GM23338 (cell line): ENCODE data around the gene ANGPTL2.

Experiments used
- EZH2 ChIP-seq: fragments of 200-600 bp; sonication (generic); IDR thresholded peaks from one replicate; pipeline ENCODE4 v1.8.0; 2017; ENCODE audit warnings: antibody characterized with exemption, mild to moderate bottlenecking, low read depth; ENCODE audit not compliant: unreplicated experiment
- EZH2phosphoT487 ChIP-seq: fragments of 200-600 bp; sonication (generic); IDR thresholded peaks from one replicate; pipeline ENCODE4 v1.8.1; 2018; ENCODE audit warnings: antibody characterized with exemption; ENCODE audit not compliant: unreplicated experiment
- POLR2AphosphoS5 ChIP-seq: IDR thresholded peaks from 2 replicates; pipeline ENCODE4 v1.6.1; 2016; ENCODE audit warnings: antibody characterized with exemption, low read depth
- TF ChIP-seq, protein P1 (sequence below): IDR thresholded peaks from one replicate; pipeline ENCODE4 v1.6.1; 2018; ENCODE audit warnings: antibody characterized with exemption; ENCODE audit not compliant: unreplicated experiment
- TF ChIP-seq, protein P2 (sequence below), 2 experiments: fragments of 200-600 bp in 1 of 2; sonication (generic) in 1 of 2; conservative IDR thresholded peaks; 2 replicates each; pipeline versions ENCODE4 v1.5.1 to v1.6.1; 2016 to 2017; ENCODE audit warnings: antibody characterized with exemption in 2 of 2, low read depth in 2 of 2, mild to moderate bottlenecking in 2 of 2, moderate library complexity in 1 of 2
- TF ChIP-seq, protein P3 (sequence below): IDR thresholded peaks from 2 replicates; pipeline ENCODE4 v1.6.1; 2016; ENCODE audit warnings: antibody characterized with exemption

DNA sequence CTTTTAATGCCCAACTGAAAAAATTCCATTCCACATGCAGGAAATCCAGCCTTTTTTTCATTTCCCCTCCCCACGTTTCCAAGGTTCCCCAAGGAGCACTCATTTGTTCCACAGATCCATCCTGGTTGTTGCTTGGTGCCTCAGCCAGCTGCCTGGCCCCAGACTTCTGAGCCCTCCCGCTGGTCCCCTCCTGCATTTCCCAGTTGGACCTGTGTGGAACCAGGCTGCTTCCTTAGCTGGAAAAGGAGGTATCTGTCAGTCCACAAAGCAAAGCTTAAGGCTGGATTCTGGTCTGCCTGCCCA is 44.8 kb downstream of the ANGPTL2 start:
- TF ChIP-seq EZH2 (no peak), POLR2AphosphoS5 (no peak), EZH2phosphoT487 (no peak)
- TF ChIP-seq, protein P1, sequence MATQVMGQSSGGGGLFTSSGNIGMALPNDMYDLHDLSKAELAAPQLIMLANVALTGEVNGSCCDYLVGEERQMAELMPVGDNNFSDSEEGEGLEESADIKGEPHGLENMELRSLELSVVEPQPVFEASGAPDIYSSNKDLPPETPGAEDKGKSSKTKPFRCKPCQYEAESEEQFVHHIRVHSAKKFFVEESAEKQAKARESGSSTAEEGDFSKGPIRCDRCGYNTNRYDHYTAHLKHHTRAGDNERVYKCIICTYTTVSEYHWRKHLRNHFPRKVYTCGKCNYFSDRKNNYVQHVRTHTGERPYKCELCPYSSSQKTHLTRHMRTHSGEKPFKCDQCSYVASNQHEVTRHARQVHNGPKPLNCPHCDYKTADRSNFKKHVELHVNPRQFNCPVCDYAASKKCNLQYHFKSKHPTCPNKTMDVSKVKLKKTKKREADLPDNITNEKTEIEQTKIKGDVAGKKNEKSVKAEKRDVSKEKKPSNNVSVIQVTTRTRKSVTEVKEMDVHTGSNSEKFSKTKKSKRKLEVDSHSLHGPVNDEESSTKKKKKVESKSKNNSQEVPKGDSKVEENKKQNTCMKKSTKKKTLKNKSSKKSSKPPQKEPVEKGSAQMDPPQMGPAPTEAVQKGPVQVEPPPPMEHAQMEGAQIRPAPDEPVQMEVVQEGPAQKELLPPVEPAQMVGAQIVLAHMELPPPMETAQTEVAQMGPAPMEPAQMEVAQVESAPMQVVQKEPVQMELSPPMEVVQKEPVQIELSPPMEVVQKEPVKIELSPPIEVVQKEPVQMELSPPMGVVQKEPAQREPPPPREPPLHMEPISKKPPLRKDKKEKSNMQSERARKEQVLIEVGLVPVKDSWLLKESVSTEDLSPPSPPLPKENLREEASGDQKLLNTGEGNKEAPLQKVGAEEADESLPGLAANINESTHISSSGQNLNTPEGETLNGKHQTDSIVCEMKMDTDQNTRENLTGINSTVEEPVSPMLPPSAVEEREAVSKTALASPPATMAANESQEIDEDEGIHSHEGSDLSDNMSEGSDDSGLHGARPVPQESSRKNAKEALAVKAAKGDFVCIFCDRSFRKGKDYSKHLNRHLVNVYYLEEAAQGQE: no peak
- TF ChIP-seq, protein P2, sequence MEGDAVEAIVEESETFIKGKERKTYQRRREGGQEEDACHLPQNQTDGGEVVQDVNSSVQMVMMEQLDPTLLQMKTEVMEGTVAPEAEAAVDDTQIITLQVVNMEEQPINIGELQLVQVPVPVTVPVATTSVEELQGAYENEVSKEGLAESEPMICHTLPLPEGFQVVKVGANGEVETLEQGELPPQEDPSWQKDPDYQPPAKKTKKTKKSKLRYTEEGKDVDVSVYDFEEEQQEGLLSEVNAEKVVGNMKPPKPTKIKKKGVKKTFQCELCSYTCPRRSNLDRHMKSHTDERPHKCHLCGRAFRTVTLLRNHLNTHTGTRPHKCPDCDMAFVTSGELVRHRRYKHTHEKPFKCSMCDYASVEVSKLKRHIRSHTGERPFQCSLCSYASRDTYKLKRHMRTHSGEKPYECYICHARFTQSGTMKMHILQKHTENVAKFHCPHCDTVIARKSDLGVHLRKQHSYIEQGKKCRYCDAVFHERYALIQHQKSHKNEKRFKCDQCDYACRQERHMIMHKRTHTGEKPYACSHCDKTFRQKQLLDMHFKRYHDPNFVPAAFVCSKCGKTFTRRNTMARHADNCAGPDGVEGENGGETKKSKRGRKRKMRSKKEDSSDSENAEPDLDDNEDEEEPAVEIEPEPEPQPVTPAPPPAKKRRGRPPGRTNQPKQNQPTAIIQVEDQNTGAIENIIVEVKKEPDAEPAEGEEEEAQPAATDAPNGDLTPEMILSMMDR (conservative IDR thresholded peaks at IDR 0.05; ENCODE audit: low read depth in 2 of 2): no peak
- TF ChIP-seq, protein P3, sequence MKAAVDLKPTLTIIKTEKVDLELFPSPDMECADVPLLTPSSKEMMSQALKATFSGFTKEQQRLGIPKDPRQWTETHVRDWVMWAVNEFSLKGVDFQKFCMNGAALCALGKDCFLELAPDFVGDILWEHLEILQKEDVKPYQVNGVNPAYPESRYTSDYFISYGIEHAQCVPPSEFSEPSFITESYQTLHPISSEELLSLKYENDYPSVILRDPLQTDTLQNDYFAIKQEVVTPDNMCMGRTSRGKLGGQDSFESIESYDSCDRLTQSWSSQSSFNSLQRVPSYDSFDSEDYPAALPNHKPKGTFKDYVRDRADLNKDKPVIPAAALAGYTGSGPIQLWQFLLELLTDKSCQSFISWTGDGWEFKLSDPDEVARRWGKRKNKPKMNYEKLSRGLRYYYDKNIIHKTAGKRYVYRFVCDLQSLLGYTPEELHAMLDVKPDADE: no peak
